GM12801 (cell line): ENCODE measurements around the gene SLC12A6.

Experiments used
- CTCF ChIP-seq: IDR thresholded peaks from one replicate; pipeline ENCODE4 v1.5.1; 2011; ENCODE audit warnings: control low read depth; ENCODE audit not compliant: insufficient read length; ENCODE audit errors: extremely low read depth

Gene SLC12A6

GRCh38 chr15:34329006-34329405 is 8.6 kb downstream of the SLC12A6 start:
- no peak for TF ChIP-seq CTCF

GRCh38 chr15:34327906-34328305 is 9.7 kb downstream of the SLC12A6 start:
- no peak for TF ChIP-seq CTCF

- TF ChIP-seq CTCF, result no peak
Observed at GRCh38 chr15:34325368-34325767, 12.2 kb downstream of the SLC12A6 start.

- no peak for TF ChIP-seq CTCF
Observed at GRCh38 chr15:34324933-34325332, 12.6 kb downstream of the SLC12A6 start.

- TF ChIP-seq CTCF, result no peak
Observed at GRCh38 chr15:34323217-34323616, 14.4 kb downstream of the SLC12A6 start.

GRCh38 chr15:34318277-34319079 is 19.1 kb downstream of the SLC12A6 start:
- TF ChIP-seq CTCF, result no peak

GRCh38 chr15:34314491-34315490 is 22.8 kb downstream of the SLC12A6 start:
- TF ChIP-seq CTCF, result no peak
